GDM1 (cell line): ENCODE data around the gene RMND5A.
"Not testable (repeated sequence)": the region's sequence is repeated elsewhere in the genome, so short reads cannot be mapped to it uniquely, and the experiment has no call there.

Experiments
- DNase-seq: peaks from one replicate; lab custom pipeline; 2025; lab: John Stamatoyannopoulos, UW

The RMND5A gene, protein sequence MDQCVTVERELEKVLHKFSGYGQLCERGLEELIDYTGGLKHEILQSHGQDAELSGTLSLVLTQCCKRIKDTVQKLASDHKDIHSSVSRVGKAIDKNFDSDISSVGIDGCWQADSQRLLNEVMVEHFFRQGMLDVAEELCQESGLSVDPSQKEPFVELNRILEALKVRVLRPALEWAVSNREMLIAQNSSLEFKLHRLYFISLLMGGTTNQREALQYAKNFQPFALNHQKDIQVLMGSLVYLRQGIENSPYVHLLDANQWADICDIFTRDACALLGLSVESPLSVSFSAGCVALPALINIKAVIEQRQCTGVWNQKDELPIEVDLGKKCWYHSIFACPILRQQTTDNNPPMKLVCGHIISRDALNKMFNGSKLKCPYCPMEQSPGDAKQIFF

GRCh38 chr2:86719637-86720539, at the start of gene RMND5A:
Gene RMND5A (plus strand): TSS chr2:86720291. CDS start chr2:86720668, 377 bp downstream.
- peak; percentile 92 for DNase-seq

- DNase-seq: no peak
These were observed 48.6 kb upstream of the RMND5A start for GRCh38 chr2:86671337-86671981.

- DNase-seq: no peak
These were observed 48.0 kb upstream of the RMND5A start for GRCh38 chr2:86672027-86672545.

- DNase-seq: no peak
These were observed 47.1 kb upstream of the RMND5A start for GRCh38 chr2:86673011-86673410.

- DNase-seq: no peak
These were observed 46.0 kb upstream of the RMND5A start for GRCh38 chr2:86673986-86674670.

- no peak for DNase-seq
These were observed 45.0 kb upstream of the RMND5A start for GRCh38 chr2:86675104-86675503.

GRCh38 chr2:86675511-86676015, 44.5 kb upstream of the RMND5A start:
- no peak for DNase-seq

GRCh38 chr2:86677816-86678215, 42.3 kb upstream of the RMND5A start:
- DNase-seq: no peak

- DNase-seq: no peak
These were observed 41.1 kb upstream of the RMND5A start for GRCh38 chr2:86679036-86679435.

- no peak for DNase-seq
These were observed 34.7 kb upstream of the RMND5A start for GRCh38 chr2:86685351-86685750.

DNA sequence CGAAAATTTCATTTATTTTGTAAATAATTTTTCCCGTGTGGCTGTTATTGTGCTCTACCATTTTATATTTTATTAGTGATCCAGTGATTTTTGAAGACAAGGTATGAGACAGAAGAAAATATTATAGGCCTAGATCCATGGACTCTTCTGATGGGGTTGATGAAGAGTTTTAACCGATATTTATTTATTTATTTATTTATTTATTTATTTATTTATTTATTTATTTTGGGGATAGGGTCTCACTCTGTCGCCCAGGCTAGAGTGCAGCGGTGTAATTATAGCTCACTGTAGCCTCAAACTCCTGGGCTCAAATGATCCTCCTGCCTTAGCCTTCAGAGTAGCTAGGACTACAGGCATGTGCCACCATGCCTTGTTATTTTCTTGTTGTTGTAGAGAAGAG, 33.6 kb upstream of the RMND5A start:
- DNase-seq: no peak

- no peak for DNase-seq
These were observed 33.2 kb upstream of the RMND5A start for GRCh38 chr2:86686905-86687304.

GRCh38 chr2:86695053-86695691, 24.9 kb upstream of the RMND5A start:
- DNase-seq: no peak

DNA sequence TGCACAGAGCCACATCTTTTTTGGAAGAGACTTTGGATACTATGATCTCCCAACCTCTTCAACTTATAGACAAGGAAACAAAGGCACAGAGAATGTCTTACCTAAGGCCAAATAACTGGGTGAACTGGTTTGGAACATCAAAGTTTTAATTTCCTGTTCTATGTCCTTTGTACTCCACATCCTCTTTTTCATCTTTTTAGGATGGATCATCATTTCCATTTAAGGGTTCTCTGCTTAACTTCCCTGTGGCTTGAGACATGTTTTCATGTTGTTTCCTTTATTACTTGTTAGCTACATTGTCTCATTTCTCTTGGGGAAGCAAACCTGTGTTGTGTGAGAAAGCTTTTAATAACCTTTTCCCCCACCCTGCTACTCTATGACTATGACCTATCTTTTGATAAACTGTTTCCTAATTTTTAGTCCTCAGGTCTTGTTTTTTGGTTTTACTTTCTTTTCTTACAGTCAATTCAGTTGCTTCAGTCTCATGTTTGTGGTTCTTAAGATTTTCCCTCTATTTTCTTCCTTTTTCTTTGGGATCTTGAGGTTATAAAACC, 22.5 kb upstream of the RMND5A start:
- no peak for DNase-seq

DNA sequence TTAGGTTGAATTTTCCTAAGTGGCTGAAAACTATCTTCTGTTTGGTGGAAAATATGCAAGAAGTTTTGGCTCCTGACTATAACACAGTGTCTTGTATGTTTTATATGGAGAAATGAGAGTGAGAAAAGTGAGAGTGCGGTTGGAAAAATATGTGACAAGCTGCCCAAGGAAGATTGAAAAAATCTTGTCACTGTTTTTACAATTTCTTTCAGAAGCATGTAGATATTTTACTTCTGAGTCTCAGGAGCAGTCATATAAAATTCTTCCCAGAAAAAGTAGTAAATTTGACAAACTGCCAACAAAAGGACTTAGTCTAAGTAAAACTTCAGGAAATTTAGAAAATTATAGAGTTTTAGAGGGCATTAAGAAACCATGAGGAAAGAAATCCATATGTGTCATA, 19.4 kb upstream of the RMND5A start:
- DNase-seq: no peak

DNA sequence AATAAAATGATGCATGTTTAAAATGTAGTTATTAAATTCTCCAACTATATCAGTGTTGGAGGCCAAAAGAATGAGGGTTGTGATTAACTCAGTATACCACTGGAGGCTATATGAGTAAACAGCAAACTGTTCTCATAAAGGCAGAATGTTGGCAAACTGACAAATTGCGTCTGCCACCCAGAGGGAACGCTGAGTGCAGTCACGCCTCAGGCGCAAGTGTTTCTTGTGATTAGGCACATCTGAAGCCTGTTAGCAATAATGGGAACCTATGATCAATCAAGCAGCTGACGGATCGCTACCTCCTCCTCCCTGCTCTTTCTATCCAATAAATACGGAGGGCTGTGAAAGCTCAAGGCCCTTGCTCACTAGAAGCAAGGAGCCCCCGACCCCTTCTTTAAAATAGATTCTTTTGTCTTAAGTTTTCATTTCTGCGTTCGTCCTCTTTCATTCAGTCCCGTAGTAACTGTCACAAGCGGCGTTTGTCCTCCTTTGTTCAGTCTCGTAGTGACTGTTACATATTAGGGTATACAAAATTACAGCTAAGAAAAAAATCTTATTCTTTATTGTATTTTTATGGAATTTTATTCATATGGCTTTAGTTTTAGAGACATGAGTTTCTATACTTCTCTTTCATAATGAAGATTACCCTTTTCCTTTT, 16.3 kb upstream of the RMND5A start:
- no peak for DNase-seq

- no peak for DNase-seq
These were observed 15.6 kb upstream of the RMND5A start for GRCh38 chr2:86704459-86704971.

DNA sequence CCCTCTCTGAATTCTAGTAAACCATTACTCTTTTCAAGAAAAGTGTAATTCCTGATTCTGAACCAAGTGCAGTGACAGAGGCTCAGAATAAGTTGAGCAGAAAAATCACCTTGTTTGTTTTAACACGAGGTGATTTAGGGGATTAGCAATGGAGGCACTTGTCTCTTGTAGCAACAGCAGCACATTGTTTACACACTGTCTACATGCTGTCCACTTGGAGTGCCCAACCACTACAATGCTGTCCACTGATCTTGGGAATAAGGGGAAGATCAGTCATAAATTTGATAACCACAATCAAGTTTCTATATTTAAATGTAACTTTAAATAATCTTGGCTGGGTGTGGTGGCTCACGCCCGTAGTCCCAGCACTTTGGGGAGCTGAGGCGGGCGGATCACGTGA, 13.9 kb upstream of the RMND5A start:
- no peak for DNase-seq

- no peak for DNase-seq
These were observed 13.2 kb upstream of the RMND5A start for GRCh38 chr2:86706935-86707334.

GRCh38 chr2:86708126-86708525, 12.0 kb upstream of the RMND5A start:
- DNase-seq: not testable (repeated sequence)
